22Rv1 (cell line): ENCODE data around the gene CTAG1A.

ENCODE experiments used
- CTCF ChIP-seq: fragments of 450-650 bp; IDR thresholded peaks from 2 replicates; pipeline ENCODE4 v1.5.1; 2017; ENCODE audit warnings: mild to moderate bottlenecking
- ZFX ChIP-seq: fragments of 450-650 bp; IDR thresholded peaks from 2 replicates; pipeline ENCODE4 v1.6.1; 2017; ENCODE audit warnings: antibody characterized with exemption, borderline replicate concordance

DNA sequence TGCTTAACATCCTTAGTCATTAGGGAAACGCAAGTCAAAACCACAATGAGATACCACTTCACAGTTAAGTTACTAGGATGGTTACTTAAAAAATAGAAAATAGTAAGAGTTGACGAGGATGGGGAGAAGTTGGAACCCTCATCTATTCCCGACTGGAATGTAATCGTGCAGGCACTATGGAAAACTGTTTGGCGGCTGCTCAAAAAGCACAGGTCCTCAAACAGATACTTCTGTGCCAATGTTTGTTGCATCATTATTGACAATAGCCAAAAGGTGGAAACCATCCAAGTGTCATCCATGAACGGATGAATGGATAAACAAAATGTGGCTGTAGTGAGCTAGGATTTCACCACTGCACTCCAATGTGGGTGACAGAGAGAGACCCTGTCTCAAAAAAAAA, 22.4 kb downstream of the CTAG1A start:
- TF ChIP-seq CTCF (no peak), ZFX (no peak)
